Natural killer cell (primary cell): Measurements from ENCODE around the gene LUC7L3. TPM values are rescaled to one million over a fixed set of nuclear protein-coding genes. Genes with fewer than 3 reads are reported as not detected.
A peak's percentile ranks its signal among the peaks of the same experiment; 100 is the strongest.

Experiments
- ATAC-seq, 3 donors: fragments of 150-1000 bp in 2 of 3; fragments of 200-7000 bp in 1 of 3; cut with Tn5 transposase; 1 replicate in 1 of 3; 2 replicates in 2 of 3; pipeline ENCODE4 v1.10.0; 2021; ENCODE audit warnings: mild to moderate bottlenecking in 2 of 3, moderate library complexity in 2 of 3
- DNase-seq, 2 donors: peaks; one replicate each; pipeline versions ENCODE4 v3.0.0 to v3.0.0-alpha.2; 2013 to 2021; ENCODE audit warnings: mixed read lengths in 1 of 2
- H3K27ac ChIP-seq: one replicate; pipeline ENCODE4 v1.5.1; 2013; ENCODE audit warnings: mild to moderate bottlenecking, low read length
- H3K27me3 ChIP-seq: one replicate; pipeline ENCODE4 v1.6.1; 2013; ENCODE audit warnings: low read length; ENCODE audit not compliant: control insufficient read depth, insufficient read depth
- H3K36me3 ChIP-seq: one replicate; pipeline ENCODE4 v1.6.1; 2013; ENCODE audit warnings: low read length; ENCODE audit not compliant: control insufficient read depth, insufficient read depth
- H3K4me1 ChIP-seq: one replicate; pipeline ENCODE4 v1.6.1; 2013; ENCODE audit warnings: low read length; ENCODE audit not compliant: control insufficient read depth, insufficient read depth
- H3K4me3 ChIP-seq: one replicate; pipeline ENCODE4 v1.5.1; 2013; ENCODE audit warnings: low read length
- H3K9me3 ChIP-seq: one replicate; pipeline ENCODE4 v1.6.1; 2013; ENCODE audit warnings: low read length; ENCODE audit not compliant: control insufficient read depth, insufficient read depth
- H3K27ac Mint-ChIP-seq, 2 donors: one replicate each; pipeline ENCODE4 v1.8.0; 2022; ENCODE audit warnings: mild to moderate bottlenecking in 2 of 2, mixed read lengths in 2 of 2, moderate library complexity in 1 of 2
- H3K27me3 Mint-ChIP-seq, 2 donors: one replicate each; pipeline ENCODE4 v1.8.0; 2022; ENCODE audit warnings: low read depth in 2 of 2, mixed read lengths in 2 of 2
- H3K36me3 Mint-ChIP-seq: one replicate; pipeline ENCODE4 v1.8.0; 2022; ENCODE audit warnings: mixed read lengths
- H3K4me1 Mint-ChIP-seq, 2 donors: one replicate each; pipeline ENCODE4 v1.8.0; 2022; ENCODE audit warnings: mixed read lengths in 2 of 2
- H3K4me3 Mint-ChIP-seq: one replicate; pipeline ENCODE4 v1.8.0; 2022; ENCODE audit warnings: mild to moderate bottlenecking, moderate library complexity, mixed read lengths
- H3K9me3 Mint-ChIP-seq, 2 donors: one replicate each; pipeline ENCODE4 v1.8.0; 2022; ENCODE audit warnings: mixed read lengths in 2 of 2
- CTCF ChIP-seq: fragments of 200-600 bp; IDR thresholded peaks from one replicate; pipeline ENCODE4 v1.8.0; 2022; ENCODE audit warnings: antibody characterized with exemption
- WGBS: methylation state at CpG from one replicate; pipeline ENCODE4 v1.1.7; 2013; ENCODE audit warnings: missing lambda C conversion rate; ENCODE audit not compliant: insufficient coverage; 5-methylcytosine and 5-hydroxymethylcytosine counted together
- intact Hi-C: fragments of 100-400 bp; cut with micrococcal nuclease; formaldehyde crosslinking; loops from one replicate; pipeline ENCODE4 v1.14.2; 2022
- total RNA-seq, 4 donors: library from RNA; stranded (reverse); fragments of 120-200 nt in 1 of 4; gene quantifications; one replicate each; pipeline versions ENCODE4 v1.2.3 to v1.2.4, GENCODE V29; 2013 to 2022

LUC7L3 gene
- total RNA-seq, 3 donors from 2014 or later (not counting 1 experiment from before 2014, with no cell fraction given) = 152 to 213 (median 196) TPM

GRCh38 chr17:50731575-50732460 lies 12.4 kb downstream of the LUC7L3 start:
- peaks cover 3% of the 10 kb centered on the region for H3K36me3 ChIP-seq
- Mint-ChIP-seq H3K4me3 (peak overlapping the region; percentile 21), H3K9me3 (peaks cover 0 to 3% of the 10 kb centered on the region in 2 donors), H3K4me1 (peaks cover 51 to 67% of the 10 kb centered on the region in 2 donors), H3K27ac (peak overlapping the region; percentile 78 to 83), H3K36me3 (no peaks in the 10 kb centered on the region), H3K27me3 (no peaks in the 10 kb centered on the region)
- no peaks in the 10 kb centered on the region for H3K9me3 ChIP-seq
- DNase-seq (peak in 1 of 2 donors; percentile 42), ATAC-seq (peak; percentile 56 to 62 (median 60))
- no peaks in the 10 kb centered on the region for H3K27me3 ChIP-seq
- H3K27ac ChIP-seq = peak overlapping the region; percentile 15
- peaks cover 41% of the 10 kb centered on the region for H3K4me1 ChIP-seq
- H3K4me3 ChIP-seq = no peak overlapping the region
- no peak for TF ChIP-seq CTCF
- WGBS = 67% methylated on average over 7 of the region's 7 CpGs
- intact Hi-C loops = no loop called here

DNA sequence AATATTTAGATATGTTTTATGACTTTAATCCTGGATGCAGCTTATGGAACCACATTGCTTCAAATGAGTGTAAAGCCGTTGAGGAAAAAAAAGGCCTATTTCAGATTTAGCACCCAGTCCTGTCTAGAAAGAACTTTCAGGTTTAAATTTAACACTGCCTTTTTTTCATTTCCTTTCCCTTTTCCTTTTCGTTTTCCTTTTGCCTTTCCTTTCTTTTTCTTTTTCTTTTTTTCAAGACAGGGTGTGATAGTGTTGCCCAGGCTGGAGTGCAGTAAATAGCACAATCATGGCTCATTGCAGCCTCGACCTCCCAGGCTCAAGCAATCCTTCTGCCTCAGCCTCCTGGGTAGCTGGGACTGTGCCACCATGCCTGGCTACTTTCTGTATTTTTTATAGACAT lies 15.9 kb downstream of the LUC7L3 start:
- no peaks in the 10 kb centered on the region for H3K9me3 Mint-ChIP-seq
- peaks cover 51 to 58% of the 10 kb centered on the region in 2 donors for H3K4me1 Mint-ChIP-seq
- 82% methylated on average over 2 of the region's 3 CpGs for WGBS
- Histone ChIP-seq H3K36me3 (peaks cover 27% of the 10 kb centered on the region), H3K4me1 (peaks cover 26% of the 10 kb centered on the region), H3K27ac (no peak overlapping the region), H3K4me3 (no peak overlapping the region), H3K9me3 (no peaks in the 10 kb centered on the region), H3K27me3 (no peaks in the 10 kb centered on the region)
- no peak for ATAC-seq
- H3K27ac Mint-ChIP-seq = peak overlapping the region; percentile 4 to 7
- no peak for TF ChIP-seq CTCF
- intact Hi-C loops = no loop called here
- H3K36me3 Mint-ChIP-seq = no peaks in the 10 kb centered on the region
- H3K4me3 Mint-ChIP-seq = no peak overlapping the region
- no peaks in the 10 kb centered on the region for H3K27me3 Mint-ChIP-seq
- no peak for DNase-seq

DNA sequence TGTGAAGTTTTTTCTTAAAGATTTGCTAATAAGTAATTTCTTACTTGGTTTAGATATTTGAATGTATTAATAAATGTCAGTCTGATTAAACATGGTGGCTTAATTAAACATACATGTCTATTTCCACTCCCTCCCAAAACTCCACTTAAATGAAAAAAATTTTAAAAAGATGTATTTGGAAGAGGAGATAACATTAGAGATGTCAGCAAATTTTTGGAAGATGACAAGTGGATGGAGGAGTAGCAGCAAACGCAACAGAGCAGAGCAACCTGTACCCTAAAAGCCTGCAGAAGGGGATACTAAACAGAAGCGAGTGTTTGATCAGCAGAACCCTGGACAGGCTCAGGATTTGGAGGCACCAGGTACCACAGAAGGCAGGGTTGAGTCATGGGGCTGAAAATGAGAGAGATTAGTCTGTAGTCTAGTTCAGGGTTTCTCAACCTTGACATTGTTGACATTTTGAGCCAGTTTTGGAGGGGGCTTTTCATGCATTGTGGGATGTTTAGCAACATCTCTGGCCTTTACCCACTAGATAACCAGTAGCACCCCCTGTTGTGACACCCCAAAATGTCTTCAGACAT lies 17.8 kb downstream of the LUC7L3 start:
- TF ChIP-seq CTCF = no peak
- DNase-seq (no peak), ATAC-seq (no peak)
- Mint-ChIP-seq H3K27me3 (no peaks in the 10 kb centered on the region), H3K4me1 (peaks cover 34 to 43% of the 10 kb centered on the region in 2 donors), H3K4me3 (no peak overlapping the region), H3K9me3 (no peaks in the 10 kb centered on the region), H3K36me3 (peaks cover 10% of the 10 kb centered on the region), H3K27ac (peak overlapping the region; percentile 11 to 74)
- peaks cover 16% of the 10 kb centered on the region for H3K4me1 ChIP-seq
- no peak overlapping the region for H3K4me3 ChIP-seq
- intact Hi-C loops = no loop called here
- H3K27ac ChIP-seq = no peak overlapping the region
- whole genome bisulfite sequencing = 90% methylated on average over 2 of the region's 2 CpGs
- H3K36me3 ChIP-seq = peaks cover 44% of the 10 kb centered on the region
- H3K9me3 ChIP-seq = no peaks in the 10 kb centered on the region
- H3K27me3 ChIP-seq = no peaks in the 10 kb centered on the region
